ENCODE measurements around the gene COL3A1.

COL3A1 gene

GRCh38 chr2:188937228-188938220 lies 36.6 kb upstream of the COL3A1 start:
- TF ChIP-seq SPI1 (IDR thresholded peaks at IDR 0.05; ENCODE audit: borderline replicate concordance, low read depth) (no peak), CTCF (IDR thresholded peaks at IDR 0.05; ENCODE audit: insufficient read depth, low read length) (no peak), REST (IDR thresholded peaks at IDR 0.05; ENCODE audit: insufficient replicate concordance, low read depth) (no peak), GABPA (IDR thresholded peaks at IDR 0.05; ENCODE audit: low read depth) (no peak), POLR2AphosphoS5 (IDR thresholded peaks at IDR 0.05; ENCODE audit: low read depth) (no peak)
- no peak overlapping the region for H3K27ac ChIP-seq (replicated peaks)
- H3K27me3 ChIP-seq (ENCODE audit: insufficient read depth, poor library complexity, severe bottlenecking): no peaks in the 10 kb centered on the region
- no peak overlapping the region for H3K4me3 ChIP-seq (replicated peaks; ENCODE audit: insufficient read depth, low read length)
- no peak for DNase-seq (ENCODE audit: low read depth in 1 of 2, low spot score in 1 of 2)

- H3K4me3 ChIP-seq (replicated peaks; ENCODE audit: insufficient read depth, low read length): no peak overlapping the region
- no peaks in the 10 kb centered on the region for H3K27me3 ChIP-seq (ENCODE audit: insufficient read depth, poor library complexity, severe bottlenecking)
- DNase-seq (ENCODE audit: low read depth in 1 of 2, low spot score in 1 of 2): no peak
- TF ChIP-seq CTCF (IDR thresholded peaks at IDR 0.05; ENCODE audit: insufficient read depth, low read length) (no peak), SPI1 (IDR thresholded peaks at IDR 0.05; ENCODE audit: borderline replicate concordance, low read depth) (no peak), GABPA (IDR thresholded peaks at IDR 0.05; ENCODE audit: low read depth) (no peak), REST (IDR thresholded peaks at IDR 0.05; ENCODE audit: insufficient replicate concordance, low read depth) (no peak), POLR2AphosphoS5 (IDR thresholded peaks at IDR 0.05; ENCODE audit: low read depth) (no peak)
- no peak overlapping the region for H3K27ac ChIP-seq (replicated peaks)
Observed at GRCh38 chr2:188940171-188940570, 34.0 kb upstream of the COL3A1 start.

GRCh38 chr2:188944442-188944841 lies 29.7 kb upstream of the COL3A1 start:
- H3K27me3 ChIP-seq (ENCODE audit: insufficient read depth, poor library complexity, severe bottlenecking): no peaks in the 10 kb centered on the region
- H3K4me3 ChIP-seq (replicated peaks; ENCODE audit: insufficient read depth, low read length): no peak overlapping the region
- DNase-seq (ENCODE audit: low read depth in 1 of 2, low spot score in 1 of 2): no peak
- no peak overlapping the region for H3K27ac ChIP-seq (replicated peaks)
- no peak for TF ChIP-seq REST (IDR thresholded peaks at IDR 0.05; ENCODE audit: insufficient replicate concordance, low read depth)
- no peak for TF ChIP-seq GABPA (IDR thresholded peaks at IDR 0.05; ENCODE audit: low read depth)
- no peak for TF ChIP-seq SPI1 (IDR thresholded peaks at IDR 0.05; ENCODE audit: borderline replicate concordance, low read depth)
- TF ChIP-seq POLR2AphosphoS5 (IDR thresholded peaks at IDR 0.05; ENCODE audit: low read depth): no peak
- no peak for TF ChIP-seq CTCF (IDR thresholded peaks at IDR 0.05; ENCODE audit: insufficient read depth, low read length)

Measured in HL-60 (cell line).